IPS-18a (cell line): ENCODE data around the gene RXFP2.

ENCODE experiments used
- H3K27ac ChIP-seq: one replicate; pipeline ENCODE4 v1.5.1; 2013; ENCODE audit warnings: low read length
- H3K27me3 ChIP-seq: one replicate; pipeline ENCODE4 v1.6.1; 2013; ENCODE audit warnings: mild to moderate bottlenecking, low read length; ENCODE audit not compliant: control insufficient read depth, insufficient read depth
- H3K36me3 ChIP-seq: one replicate; pipeline ENCODE4 v1.6.1; 2013; ENCODE audit warnings: low read depth, low read length; ENCODE audit not compliant: control insufficient read depth
- H3K4me1 ChIP-seq: one replicate; pipeline ENCODE4 v1.6.1; 2013; ENCODE audit warnings: low read depth, low read length; ENCODE audit not compliant: control insufficient read depth
- H3K4me3 ChIP-seq: one replicate; pipeline ENCODE4 v1.5.1; 2013; ENCODE audit warnings: low read length
- H3K9ac ChIP-seq: one replicate; pipeline ENCODE4 v1.6.1; 2013; ENCODE audit warnings: mild to moderate bottlenecking, low read length, moderate library complexity
- H3K9me3 ChIP-seq: one replicate; pipeline ENCODE4 v1.6.1; 2013; ENCODE audit warnings: low read depth, low read length; ENCODE audit not compliant: control insufficient read depth

RXFP2 gene

GRCh38 chr13:31739226-31739625, at the start of gene RXFP2:
RXFP2 (plus strand) TSS chr13:31739526; CDS start chr13:31739613, 87 bp downstream.
- H3K27me3 ChIP-seq: no peaks in the 10 kb centered on the region
- no peak within 1 kb of the TSS for H3K9ac ChIP-seq
- no peaks in the 10 kb centered on the region for H3K9me3 ChIP-seq
- no peak within 1 kb of the TSS for H3K4me3 ChIP-seq
- no peaks in the 10 kb centered on the region for H3K4me1 ChIP-seq
- H3K36me3 ChIP-seq: no peaks in the 10 kb centered on the region
- H3K27ac ChIP-seq: no peak within 1 kb of the TSS

- Histone ChIP-seq H3K27me3 (no peaks in the 10 kb centered on the region), H3K9ac (no peak overlapping the region), H3K27ac (no peak overlapping the region), H3K9me3 (no peaks in the 10 kb centered on the region), H3K36me3 (no peaks in the 10 kb centered on the region), H3K4me3 (no peak overlapping the region), H3K4me1 (peaks cover 22% of the 10 kb centered on the region)
Measured at GRCh38 chr13:31697290-31697689, 42.0 kb upstream of the RXFP2 start.

- H3K27me3 ChIP-seq: no peaks in the 10 kb centered on the region
- H3K4me3 ChIP-seq: no peak overlapping the region
- H3K9me3 ChIP-seq: no peaks in the 10 kb centered on the region
- no peak overlapping the region for H3K27ac ChIP-seq
- H3K9ac ChIP-seq: no peak overlapping the region
- peaks cover 22% of the 10 kb centered on the region for H3K4me1 ChIP-seq
- H3K36me3 ChIP-seq: no peaks in the 10 kb centered on the region
Measured at GRCh38 chr13:31699650-31700049, 39.7 kb upstream of the RXFP2 start.

GRCh38 chr13:31703780-31704179, 35.5 kb upstream of the RXFP2 start:
- H3K27ac ChIP-seq: no peak overlapping the region

GRCh38 chr13:31706105-31706504, 33.2 kb upstream of the RXFP2 start:
- Histone ChIP-seq H3K4me3 (no peak overlapping the region), H3K36me3 (no peaks in the 10 kb centered on the region), H3K4me1 (peaks cover 9% of the 10 kb centered on the region), H3K9me3 (no peaks in the 10 kb centered on the region), H3K27me3 (no peaks in the 10 kb centered on the region), H3K27ac (no peak overlapping the region), H3K9ac (no peak overlapping the region)

More at GRCh38 chr13:31703780-31704179, 35.5 kb upstream of the RXFP2 start:
- no peaks in the 10 kb centered on the region for H3K27me3 ChIP-seq
- H3K4me1 ChIP-seq: peaks cover 23% of the 10 kb centered on the region
- no peak overlapping the region for H3K9ac ChIP-seq
- H3K9me3 ChIP-seq: no peaks in the 10 kb centered on the region
- H3K4me3 ChIP-seq: no peak overlapping the region
- H3K36me3 ChIP-seq: no peaks in the 10 kb centered on the region

GRCh38 chr13:31717583-31717982, 21.7 kb upstream of the RXFP2 start:
- no peak overlapping the region for H3K27ac ChIP-seq

GRCh38 chr13:31719214-31719613, 20.1 kb upstream of the RXFP2 start:
- no peak overlapping the region for H3K9ac ChIP-seq
- H3K36me3 ChIP-seq: no peaks in the 10 kb centered on the region
- H3K9me3 ChIP-seq: no peaks in the 10 kb centered on the region
- H3K4me1 ChIP-seq: no peaks in the 10 kb centered on the region
- H3K27me3 ChIP-seq: no peaks in the 10 kb centered on the region
- no peak overlapping the region for H3K27ac ChIP-seq
- H3K4me3 ChIP-seq: no peak overlapping the region

More at GRCh38 chr13:31717583-31717982, 21.7 kb upstream of the RXFP2 start:
- no peaks in the 10 kb centered on the region for H3K27me3 ChIP-seq
- no peak overlapping the region for H3K4me3 ChIP-seq
- H3K9me3 ChIP-seq: no peaks in the 10 kb centered on the region
- H3K4me1 ChIP-seq: no peaks in the 10 kb centered on the region
- no peak overlapping the region for H3K9ac ChIP-seq
- H3K36me3 ChIP-seq: no peaks in the 10 kb centered on the region

GRCh38 chr13:31722673-31723072, 16.7 kb upstream of the RXFP2 start:
- H3K4me1 ChIP-seq: no peaks in the 10 kb centered on the region
- no peaks in the 10 kb centered on the region for H3K9me3 ChIP-seq
- no peak overlapping the region for H3K27ac ChIP-seq
- no peaks in the 10 kb centered on the region for H3K27me3 ChIP-seq
- no peak overlapping the region for H3K9ac ChIP-seq
- H3K4me3 ChIP-seq: no peak overlapping the region
- H3K36me3 ChIP-seq: no peaks in the 10 kb centered on the region

GRCh38 chr13:31725841-31726240, 13.5 kb upstream of the RXFP2 start:
- Histone ChIP-seq H3K27ac (no peak overlapping the region), H3K27me3 (no peaks in the 10 kb centered on the region), H3K36me3 (no peaks in the 10 kb centered on the region), H3K9me3 (no peaks in the 10 kb centered on the region), H3K4me3 (no peak overlapping the region), H3K9ac (no peak overlapping the region), H3K4me1 (no peaks in the 10 kb centered on the region)

- no peak overlapping the region for H3K27ac ChIP-seq
- H3K4me3 ChIP-seq: no peak overlapping the region
- H3K27me3 ChIP-seq: no peaks in the 10 kb centered on the region
- no peaks in the 10 kb centered on the region for H3K4me1 ChIP-seq
- no peak overlapping the region for H3K9ac ChIP-seq
- no peaks in the 10 kb centered on the region for H3K9me3 ChIP-seq
- no peaks in the 10 kb centered on the region for H3K36me3 ChIP-seq
Measured at GRCh38 chr13:31731921-31732320, 7.4 kb upstream of the RXFP2 start.

- H3K9me3 ChIP-seq: no peaks in the 10 kb centered on the region
- H3K4me1 ChIP-seq: no peaks in the 10 kb centered on the region
- H3K9ac ChIP-seq: no peak overlapping the region
- no peak overlapping the region for H3K4me3 ChIP-seq
- no peaks in the 10 kb centered on the region for H3K27me3 ChIP-seq
- no peak overlapping the region for H3K27ac ChIP-seq
- H3K36me3 ChIP-seq: no peaks in the 10 kb centered on the region
Measured at GRCh38 chr13:31733066-31733465, 6.3 kb upstream of the RXFP2 start.

- H3K4me3 ChIP-seq: no peak overlapping the region
- no peaks in the 10 kb centered on the region for H3K4me1 ChIP-seq
- H3K36me3 ChIP-seq: no peaks in the 10 kb centered on the region
- no peak overlapping the region for H3K9ac ChIP-seq
- no peak overlapping the region for H3K27ac ChIP-seq
- no peaks in the 10 kb centered on the region for H3K27me3 ChIP-seq
- H3K9me3 ChIP-seq: no peaks in the 10 kb centered on the region
Measured at GRCh38 chr13:31733647-31734046, 5.7 kb upstream of the RXFP2 start.
